ENCODE measurements around the gene NREP.

NREP gene

GRCh38 chr5:111746791-111747190, 10.2 kb downstream of the NREP start:
- Mint-ChIP-seq H3K36me3 (ENCODE audit: low read depth) (peaks cover 61% of the 10 kb centered on the region), H3K4me3 (no peak overlapping the region), H3K27ac (peak overlapping the region; percentile 74 to 99 (median 87)), H3K9me3 (no peaks in the 10 kb centered on the region), H3K4me1 (peaks cover 85% of the 10 kb centered on the region), H3K27me3 (ENCODE audit: low read depth) (no peaks in the 10 kb centered on the region)
- no peak for TF ChIP-seq CTCF (IDR thresholded peaks at IDR 0.05; ENCODE audit: unreplicated experiment in 3 of 3)

GRCh38 chr5:111745075-111745739, 11.8 kb downstream of the NREP start:
- H3K36me3 Mint-ChIP-seq (ENCODE audit: low read depth) = peaks cover 60% of the 10 kb centered on the region
- H3K27me3 Mint-ChIP-seq (ENCODE audit: low read depth) = no peaks in the 10 kb centered on the region
- H3K9me3 Mint-ChIP-seq = no peaks in the 10 kb centered on the region
- TF ChIP-seq CTCF (IDR thresholded peaks at IDR 0.05; ENCODE audit: unreplicated experiment in 3 of 3) = no peak
- H3K27ac Mint-ChIP-seq = peak overlapping the region; percentile 98 to 99 (median 98)
- H3K4me1 Mint-ChIP-seq = peaks cover 96% of the 10 kb centered on the region
- peak overlapping the region in 1 of 3 experiments; percentile 6 for H3K4me3 Mint-ChIP-seq

GRCh38 chr5:111744455-111744854, 12.5 kb downstream of the NREP start:
- Mint-ChIP-seq H3K27me3 (ENCODE audit: low read depth) (no peaks in the 10 kb centered on the region), H3K27ac (peak overlapping the region; percentile 98 to 99 (median 98)), H3K36me3 (ENCODE audit: low read depth) (peaks cover 57% of the 10 kb centered on the region)

GRCh38 chr5:111743988-111744387, 13.0 kb downstream of the NREP start:
- no peak for TF ChIP-seq CTCF (IDR thresholded peaks at IDR 0.05; ENCODE audit: unreplicated experiment in 3 of 3)
- H3K4me1 Mint-ChIP-seq = peaks cover 94% of the 10 kb centered on the region
- peak overlapping the region; percentile 98 to 99 (median 98) for H3K27ac Mint-ChIP-seq
- H3K27me3 Mint-ChIP-seq (ENCODE audit: low read depth) = no peaks in the 10 kb centered on the region
- H3K36me3 Mint-ChIP-seq (ENCODE audit: low read depth) = peaks cover 55% of the 10 kb centered on the region
- no peaks in the 10 kb centered on the region for H3K9me3 Mint-ChIP-seq
- H3K4me3 Mint-ChIP-seq = peak overlapping the region; percentile 17 to 46 (median 38)

More at GRCh38 chr5:111744455-111744854, 12.5 kb downstream of the NREP start:
- peaks cover 94% of the 10 kb centered on the region for H3K4me1 Mint-ChIP-seq
- no peak for TF ChIP-seq CTCF (IDR thresholded peaks at IDR 0.05; ENCODE audit: unreplicated experiment in 3 of 3)
- H3K9me3 Mint-ChIP-seq = no peaks in the 10 kb centered on the region
- peak overlapping the region; percentile 15 to 64 (median 46) for H3K4me3 Mint-ChIP-seq

GRCh38 chr5:111743512-111743911, 13.5 kb downstream of the NREP start:
- no peaks in the 10 kb centered on the region for H3K27me3 Mint-ChIP-seq (ENCODE audit: low read depth)
- TF ChIP-seq CTCF (IDR thresholded peaks at IDR 0.05; ENCODE audit: unreplicated experiment in 3 of 3) = no peak
- H3K9me3 Mint-ChIP-seq = no peaks in the 10 kb centered on the region
- H3K27ac Mint-ChIP-seq = peak overlapping the region; percentile 98 to 99 (median 98)
- peak overlapping the region; percentile 19 to 46 (median 38) for H3K4me3 Mint-ChIP-seq
- H3K4me1 Mint-ChIP-seq = peaks cover 94% of the 10 kb centered on the region
- peaks cover 55% of the 10 kb centered on the region for H3K36me3 Mint-ChIP-seq (ENCODE audit: low read depth)

All from nephron (organoid).